Measurements from ENCODE around the gene FBXO24.

GRCh38 chr7:100568176-100568895 lies 17.8 kb upstream of the FBXO24 start:
- TF ChIP-seq, protein P1, sequence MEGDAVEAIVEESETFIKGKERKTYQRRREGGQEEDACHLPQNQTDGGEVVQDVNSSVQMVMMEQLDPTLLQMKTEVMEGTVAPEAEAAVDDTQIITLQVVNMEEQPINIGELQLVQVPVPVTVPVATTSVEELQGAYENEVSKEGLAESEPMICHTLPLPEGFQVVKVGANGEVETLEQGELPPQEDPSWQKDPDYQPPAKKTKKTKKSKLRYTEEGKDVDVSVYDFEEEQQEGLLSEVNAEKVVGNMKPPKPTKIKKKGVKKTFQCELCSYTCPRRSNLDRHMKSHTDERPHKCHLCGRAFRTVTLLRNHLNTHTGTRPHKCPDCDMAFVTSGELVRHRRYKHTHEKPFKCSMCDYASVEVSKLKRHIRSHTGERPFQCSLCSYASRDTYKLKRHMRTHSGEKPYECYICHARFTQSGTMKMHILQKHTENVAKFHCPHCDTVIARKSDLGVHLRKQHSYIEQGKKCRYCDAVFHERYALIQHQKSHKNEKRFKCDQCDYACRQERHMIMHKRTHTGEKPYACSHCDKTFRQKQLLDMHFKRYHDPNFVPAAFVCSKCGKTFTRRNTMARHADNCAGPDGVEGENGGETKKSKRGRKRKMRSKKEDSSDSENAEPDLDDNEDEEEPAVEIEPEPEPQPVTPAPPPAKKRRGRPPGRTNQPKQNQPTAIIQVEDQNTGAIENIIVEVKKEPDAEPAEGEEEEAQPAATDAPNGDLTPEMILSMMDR (IDR thresholded peaks at IDR 0.05) = no peak
- TF ChIP-seq POLR2A (IDR thresholded peaks at IDR 0.05) = no peak
- TF ChIP-seq POLR2AphosphoS5 (IDR thresholded peaks at IDR 0.05) = no peak

Data from prostate gland (tissue), 2 donors.